ENCODE data around the gene ANKRD23. TPM values are rescaled to one million over a fixed set of nuclear protein-coding genes. Genes with fewer than 3 reads are reported as not detected.

Gene ANKRD23
- total RNA-seq, 1 experiment from 2014 or later, result 2.5 TPM

GRCh38 chr2:96861074-96861473 is 17.3 kb upstream of the ANKRD23 start:
- Histone ChIP-seq H3K27me3 (ENCODE audit: control insufficient read depth, insufficient read depth, low read length) (no peaks in the 10 kb centered on the region), H3K36me3 (replicated peaks; ENCODE audit: control insufficient read depth, insufficient read depth, low read length) (peaks cover 44% of the 10 kb centered on the region), H3K4me3 (ENCODE audit: insufficient read depth, low read depth, low read length) (no peak overlapping the region)
- DNase-seq, result no peak

GRCh38 chr2:96860065-96861029 is 16.5 kb upstream of the ANKRD23 start:
- peaks cover 36% of the 10 kb centered on the region for H3K36me3 ChIP-seq (replicated peaks; ENCODE audit: control insufficient read depth, insufficient read depth, low read length)

GRCh38 chr2:96859681-96860064 is 15.9 kb upstream of the ANKRD23 start:
- Histone ChIP-seq H3K27me3 (ENCODE audit: control insufficient read depth, insufficient read depth, low read length) (no peaks in the 10 kb centered on the region), H3K36me3 (replicated peaks; ENCODE audit: control insufficient read depth, insufficient read depth, low read length) (peaks cover 30% of the 10 kb centered on the region), H3K4me3 (ENCODE audit: insufficient read depth, low read depth, low read length) (no peak overlapping the region)
- no peak for DNase-seq

More at GRCh38 chr2:96860065-96861029, 16.5 kb upstream of the ANKRD23 start:
- no peaks in the 10 kb centered on the region for H3K27me3 ChIP-seq (ENCODE audit: control insufficient read depth, insufficient read depth, low read length)
- H3K4me3 ChIP-seq (ENCODE audit: insufficient read depth, low read depth, low read length), result no peak overlapping the region
- DNase-seq, result no peak

- Histone ChIP-seq H3K36me3 (replicated peaks; ENCODE audit: control insufficient read depth, insufficient read depth, low read length) (peaks cover 25% of the 10 kb centered on the region), H3K27me3 (ENCODE audit: control insufficient read depth, insufficient read depth, low read length) (no peaks in the 10 kb centered on the region), H3K4me3 (ENCODE audit: insufficient read depth, low read depth, low read length) (peak overlapping the region; percentile 51)
- DNase-seq, result peak; percentile 74
These were observed 15.4 kb upstream of the ANKRD23 start for GRCh38 chr2:96859099-96859649.

- Histone ChIP-seq H3K4me3 (ENCODE audit: insufficient read depth, low read depth, low read length) (peak within 1 kb of the TSS; percentile 74), H3K27me3 (ENCODE audit: control insufficient read depth, insufficient read depth, low read length) (no peaks in the 10 kb centered on the region), H3K36me3 (replicated peaks; ENCODE audit: control insufficient read depth, insufficient read depth, low read length) (peaks cover 16% of the 10 kb centered on the region)
- DNase-seq, result peak; percentile 100
These were observed 14.0 kb upstream of the ANKRD23 start, which contains the start of gene ANKRD39 for GRCh38 chr2:96857667-96858372. Gene ANKRD39, minus strand, starts transcription at chr2:96858016. Its CDS starts 29 bp downstream, at chr2:96857987.

GRCh38 chr2:96856776-96857666 is 13.2 kb upstream of the ANKRD23 start:
- peak overlapping the region; percentile 74 for H3K4me3 ChIP-seq (ENCODE audit: insufficient read depth, low read depth, low read length)

GRCh38 chr2:96853321-96853720 is 9.5 kb upstream of the ANKRD23 start:
- Histone ChIP-seq H3K36me3 (replicated peaks; ENCODE audit: control insufficient read depth, insufficient read depth, low read length) (peaks cover 10% of the 10 kb centered on the region), H3K4me3 (ENCODE audit: insufficient read depth, low read depth, low read length) (no peak overlapping the region), H3K27me3 (ENCODE audit: control insufficient read depth, insufficient read depth, low read length) (no peaks in the 10 kb centered on the region)
- no peak for DNase-seq

More at GRCh38 chr2:96856776-96857666, 13.2 kb upstream of the ANKRD23 start:
- H3K27me3 ChIP-seq (ENCODE audit: control insufficient read depth, insufficient read depth, low read length), result no peaks in the 10 kb centered on the region
- DNase-seq, result peak; percentile 78
- H3K36me3 ChIP-seq (replicated peaks; ENCODE audit: control insufficient read depth, insufficient read depth, low read length), result peaks cover 13% of the 10 kb centered on the region

- H3K36me3 ChIP-seq (replicated peaks; ENCODE audit: control insufficient read depth, insufficient read depth, low read length), result peaks cover 12% of the 10 kb centered on the region
- no peaks in the 10 kb centered on the region for H3K27me3 ChIP-seq (ENCODE audit: control insufficient read depth, insufficient read depth, low read length)
- H3K4me3 ChIP-seq (ENCODE audit: insufficient read depth, low read depth, low read length), result no peak overlapping the region
- no peak for DNase-seq
These were observed 8.8 kb upstream of the ANKRD23 start for GRCh38 chr2:96852667-96853066.

- peak; percentile 39 for DNase-seq
- Histone ChIP-seq H3K36me3 (replicated peaks; ENCODE audit: control insufficient read depth, insufficient read depth, low read length) (peaks cover 11% of the 10 kb centered on the region), H3K4me3 (ENCODE audit: insufficient read depth, low read depth, low read length) (no peak overlapping the region)
These were observed 4.4 kb upstream of the ANKRD23 start for GRCh38 chr2:96848264-96848663.

GRCh38 chr2:96847586-96847985 is 3.8 kb upstream of the ANKRD23 start:
- peak; percentile 31 for DNase-seq
- no peaks in the 10 kb centered on the region for H3K27me3 ChIP-seq (ENCODE audit: control insufficient read depth, insufficient read depth, low read length)
- peaks cover 11% of the 10 kb centered on the region for H3K36me3 ChIP-seq (replicated peaks; ENCODE audit: control insufficient read depth, insufficient read depth, low read length)
- no peak overlapping the region for H3K4me3 ChIP-seq (ENCODE audit: insufficient read depth, low read depth, low read length)

More at GRCh38 chr2:96848264-96848663, 4.4 kb upstream of the ANKRD23 start:
- no peaks in the 10 kb centered on the region for H3K27me3 ChIP-seq (ENCODE audit: control insufficient read depth, insufficient read depth, low read length)

- H3K36me3 ChIP-seq (replicated peaks; ENCODE audit: control insufficient read depth, insufficient read depth, low read length), result peaks cover 11% of the 10 kb centered on the region
- no peak overlapping the region for H3K4me3 ChIP-seq (ENCODE audit: insufficient read depth, low read depth, low read length)
- DNase-seq, result no peak
- no peaks in the 10 kb centered on the region for H3K27me3 ChIP-seq (ENCODE audit: control insufficient read depth, insufficient read depth, low read length)
These were observed 3.0 kb upstream of the ANKRD23 start for GRCh38 chr2:96846825-96847224.

GRCh38 chr2:96844405-96844808 is 586 bp upstream of the ANKRD23 start:
- Histone ChIP-seq H3K36me3 (replicated peaks; ENCODE audit: control insufficient read depth, insufficient read depth, low read length) (peaks cover 5% of the 10 kb centered on the region), H3K4me3 (ENCODE audit: insufficient read depth, low read depth, low read length) (no peak overlapping the region), H3K27me3 (ENCODE audit: control insufficient read depth, insufficient read depth, low read length) (no peaks in the 10 kb centered on the region)
- DNase-seq, result peak; percentile 57

GRCh38 chr2:96842600-96842999 is 1.2 kb downstream of the ANKRD23 start:
- Histone ChIP-seq H3K4me3 (ENCODE audit: insufficient read depth, low read depth, low read length) (no peak overlapping the region), H3K36me3 (replicated peaks; ENCODE audit: control insufficient read depth, insufficient read depth, low read length) (peaks cover 2% of the 10 kb centered on the region; the same call in 1 of the 2 replicates), H3K27me3 (ENCODE audit: control insufficient read depth, insufficient read depth, low read length) (no peaks in the 10 kb centered on the region)
- no peak for DNase-seq

All from H7 (cell line).